CD14-positive monocyte (primary cell): Measurements from ENCODE around the gene SECISBP2. TPM values are rescaled to one million over a fixed set of nuclear protein-coding genes. Genes with fewer than 3 reads are reported as not detected.

ENCODE experiments used
- DNase-seq, 3 donors: peaks; one replicate each; pipeline ENCODE4 v3.0.0-alpha.2; 2011 to 2022
- H2AFZ ChIP-seq: 2 replicates; pipeline ENCODE4 v1.6.0; 2012; ENCODE audit warnings: mild to moderate bottlenecking, low read depth, low read length, inconsistent platforms; ENCODE audit not compliant: insufficient read depth, poor library complexity, severe bottlenecking
- H3K27ac ChIP-seq, 2 donors: 1 replicate in 1 of 2; 2 replicates in 1 of 2; pipeline ENCODE4 v1.5.1; 2012 to 2013; ENCODE audit warnings: low read length in 2 of 2, control low read depth in 1 of 2, inconsistent platforms in 1 of 2, low read depth in 1 of 2, mild to moderate bottlenecking in 1 of 2
- H3K27me3 ChIP-seq, 2 donors: one replicate each; pipeline versions ENCODE4 v1.6.0 to v1.6.1; 2011 to 2013; ENCODE audit warnings: low read length in 2 of 2; ENCODE audit not compliant: control insufficient read depth in 2 of 2, insufficient read depth in 2 of 2
- H3K36me3 ChIP-seq, 2 donors: replicated peaks in 1 of 2; 1 replicate in 1 of 2; 2 replicates in 1 of 2; pipeline versions ENCODE4 v1.5.1 to v1.6.1; 2012 to 2013; ENCODE audit warnings: low read length in 2 of 2, control low read depth in 1 of 2, inconsistent platforms in 1 of 2, mild to moderate bottlenecking in 1 of 2; ENCODE audit not compliant: insufficient read depth in 2 of 2, control insufficient read depth in 1 of 2
- H3K4me1 ChIP-seq, 2 donors: 1 replicate in 1 of 2; 2 replicates in 1 of 2; pipeline versions ENCODE4 v1.5.1 to v1.6.1; 2012 to 2013; ENCODE audit warnings: low read length in 2 of 2, control low read depth in 1 of 2, inconsistent platforms in 1 of 2, mild to moderate bottlenecking in 1 of 2, moderate library complexity in 1 of 2; ENCODE audit not compliant: insufficient read depth in 2 of 2, control insufficient read depth in 1 of 2
- H3K4me2 ChIP-seq: replicated peaks from 2 replicates; pipeline ENCODE3; 2012; ENCODE audit warnings: low read length, moderate library complexity, mild to moderate bottlenecking; ENCODE audit not compliant: poor library complexity, severe bottlenecking; ENCODE audit errors: extremely low read depth
- H3K4me3 ChIP-seq, 3 experiments: fragments of 200-600 bp in 1 of 3; sonication (generic) in 1 of 3; replicated peaks in 1 of 3; 1 replicate in 2 of 3; 2 replicates in 1 of 3; pipeline ENCODE4 v1.5.1; 2011 to 2013; ENCODE audit warnings: low read length in 3 of 3, mild to moderate bottlenecking in 3 of 3, control low read depth in 2 of 3, low read depth in 2 of 3, inconsistent platforms in 1 of 3, moderate library complexity in 1 of 3
- H3K79me2 ChIP-seq: 2 replicates; pipeline ENCODE4 v1.6.0; 2012; ENCODE audit warnings: mild to moderate bottlenecking, control low read depth, inconsistent platforms, low read length, moderate library complexity; ENCODE audit not compliant: insufficient read depth
- H3K9ac ChIP-seq: 2 replicates; pipeline ENCODE4 v1.6.0; 2017; ENCODE audit warnings: low read length, mild to moderate bottlenecking; ENCODE audit not compliant: insufficient read depth, poor library complexity, severe bottlenecking
- H3K9me3 ChIP-seq, 2 donors: replicated peaks in 1 of 2; 1 replicate in 1 of 2; 2 replicates in 1 of 2; pipeline versions ENCODE4 v1.5.1 to v1.6.1; 2012 to 2013; ENCODE audit warnings: low read length in 2 of 2, control low read depth in 1 of 2; ENCODE audit not compliant: control insufficient read depth in 1 of 2, insufficient read depth in 1 of 2
- H4K20me1 ChIP-seq: 2 replicates; pipeline ENCODE4 v1.6.0; 2012; ENCODE audit warnings: mild to moderate bottlenecking, low read length, control low read depth, moderate library complexity; ENCODE audit not compliant: insufficient read depth
- H3K27ac Mint-ChIP-seq, 7 donors: one replicate each; pipeline ENCODE4 v1.8.0; 2020; ENCODE audit warnings: mild to moderate bottlenecking in 7 of 7, mixed read lengths in 7 of 7, moderate library complexity in 6 of 7, inconsistent platforms in 2 of 7
- H3K27me3 Mint-ChIP-seq, 3 donors: one replicate each; pipeline ENCODE4 v1.8.0; 2021 to 2022; ENCODE audit warnings: low read depth in 3 of 3, mild to moderate bottlenecking in 3 of 3, mixed read lengths in 3 of 3, moderate library complexity in 3 of 3, inconsistent platforms in 1 of 3
- H3K36me3 Mint-ChIP-seq, 2 donors: one replicate each; pipeline ENCODE4 v1.8.0; 2020; ENCODE audit warnings: mixed read lengths in 2 of 2, inconsistent platforms in 1 of 2, mild to moderate bottlenecking in 1 of 2
- H3K4me1 Mint-ChIP-seq: one replicate; pipeline ENCODE4 v1.8.0; 2020; ENCODE audit warnings: mild to moderate bottlenecking, mixed read lengths
- H3K4me3 Mint-ChIP-seq, 2 donors: one replicate each; pipeline ENCODE4 v1.8.0; 2020; ENCODE audit warnings: mild to moderate bottlenecking in 2 of 2, mixed read lengths in 2 of 2, moderate library complexity in 1 of 2
- H3K9me3 Mint-ChIP-seq, 7 donors: one replicate each; pipeline ENCODE4 v1.8.0; 2020 to 2022; ENCODE audit warnings: mixed read lengths in 7 of 7, mild to moderate bottlenecking in 6 of 7, moderate library complexity in 6 of 7, inconsistent platforms in 2 of 7
- CTCF ChIP-seq: fragments of 200-600 bp; IDR thresholded peaks from one replicate; pipeline ENCODE4 v1.8.0; 2022; ENCODE audit warnings: antibody characterized with exemption, mild to moderate bottlenecking
- WGBS: methylation state at CpG from one replicate; pipeline ENCODE4 v1.1.5; 2013; ENCODE audit warnings: missing lambda C conversion rate; ENCODE audit not compliant: insufficient coverage; 5-methylcytosine and 5-hydroxymethylcytosine counted together
- intact Hi-C, 2 donors: fragments of 100-400 bp; cut with micrococcal nuclease; formaldehyde crosslinking; loops; one replicate each; pipeline versions ENCODE4 v1.15.0 to v1.15.1; 2023
- polyA plus RNA-seq, 3 donors: library from polyadenylated mRNA; depleted of rRNA in 1 of 3; unstranded in 2 of 3; stranded (reverse) in 1 of 3; fragments of 300-500 nt in 2 of 3; fragments of >200 nt in 1 of 3; fragmentation: Illumina TruSeq in 2 of 3; gene quantifications; 1 replicate in 2 of 3; 2 replicates in 1 of 3; pipeline ENCODE4 v1.2.3, GENCODE V29; 2012 to 2021

Gene SECISBP2
- polyA plus RNA-seq, 3 donors = 8.6 to 51.4 (median 9.8) TPM

GRCh38 chr9:89359751-89360261 is 41.5 kb downstream of the SECISBP2 start:
- peaks cover 0 to 3% (median 0%) of the 10 kb centered on the region in 3 donors for H3K27me3 Mint-ChIP-seq
- H3K27ac ChIP-seq = peak overlapping the region in 1 of 2 donors; percentile 33
- no peak overlapping the region for H2AFZ ChIP-seq
- peaks cover 53% of the 10 kb centered on the region for H4K20me1 ChIP-seq
- peaks cover 79 to 96% of the 10 kb centered on the region in 2 donors for H3K36me3 ChIP-seq
- no peak overlapping the region for H3K9ac ChIP-seq
- H3K4me3 Mint-ChIP-seq = no peak overlapping the region
- no peak for DNase-seq
- no peaks in the 10 kb centered on the region for H3K4me1 ChIP-seq
- no peaks in the 10 kb centered on the region for H3K9me3 Mint-ChIP-seq
- intact Hi-C loops = no loop called here
- no peak for TF ChIP-seq CTCF
- no peaks in the 10 kb centered on the region for H3K9me3 ChIP-seq
- no peak overlapping the region for H3K4me2 ChIP-seq
- H3K27ac Mint-ChIP-seq = peak overlapping the region in 2 of 7 donors; percentile 17 to 43
- peaks cover 81 to 88% of the 10 kb centered on the region in 2 donors for H3K36me3 Mint-ChIP-seq
- peaks cover 6% of the 10 kb centered on the region for H3K4me1 Mint-ChIP-seq
- H3K79me2 ChIP-seq = no peaks in the 10 kb centered on the region
- 97% methylated on average over 4 of the region's 8 CpGs for WGBS
- no peak overlapping the region for H3K4me3 ChIP-seq
- H3K27me3 ChIP-seq = no peaks in the 10 kb centered on the region

GRCh38 chr9:89360465-89360864 is 42.2 kb downstream of the SECISBP2 start:
- no peak for DNase-seq
- peaks cover 73 to 89% of the 10 kb centered on the region in 2 donors for H3K36me3 ChIP-seq
- H3K4me1 Mint-ChIP-seq = peaks cover 6% of the 10 kb centered on the region
- H3K36me3 Mint-ChIP-seq = peaks cover 74 to 81% of the 10 kb centered on the region in 2 donors
- H3K27ac Mint-ChIP-seq = peak overlapping the region in 1 of 7 donors; percentile 62
- H3K4me3 Mint-ChIP-seq = no peak overlapping the region
- H3K4me3 ChIP-seq = no peak overlapping the region
- H3K9me3 ChIP-seq = no peaks in the 10 kb centered on the region
- H3K4me2 ChIP-seq = no peak overlapping the region
- H3K27me3 ChIP-seq = no peaks in the 10 kb centered on the region
- no peak for TF ChIP-seq CTCF
- peak overlapping the region in 1 of 2 donors; percentile 33 for H3K27ac ChIP-seq
- H3K4me1 ChIP-seq = no peaks in the 10 kb centered on the region
- no peak overlapping the region for H2AFZ ChIP-seq
- H3K79me2 ChIP-seq = no peaks in the 10 kb centered on the region
- peaks cover 0 to 3% (median 0%) of the 10 kb centered on the region in 3 donors for H3K27me3 Mint-ChIP-seq
- intact Hi-C loops = no loop called here
- WGBS = 94% methylated on average over 3 of the region's 3 CpGs
- H3K9ac ChIP-seq = no peak overlapping the region
- no peaks in the 10 kb centered on the region for H3K9me3 Mint-ChIP-seq
- peaks cover 55% of the 10 kb centered on the region for H4K20me1 ChIP-seq
